Tibial nerve (tissue), 4 donors: Measurements from ENCODE around the gene SMARCD3.

ENCODE experiments used
- EP300 ChIP-seq, 2 donors: sonication (generic); formaldehyde crosslinking; IDR thresholded peaks; one replicate each; pipeline ENCODE4 v1.6.1; 2017; ENCODE audit warnings: antibody characterized with exemption in 2 of 2, mild to moderate bottlenecking in 1 of 2
- POLR2A ChIP-seq, 2 donors: fragments of 450-650 bp; IDR thresholded peaks; one replicate each; pipeline ENCODE4 v1.6.1; 2017; ENCODE audit warnings: antibody characterized with exemption in 2 of 2, mild to moderate bottlenecking in 2 of 2, moderate library complexity in 2 of 2
- TF ChIP-seq, protein P1 (sequence below), 5 experiments: fragments of 200-600 bp in 3 of 5; fragments of 450-650 bp in 2 of 5; sonication (generic) in 3 of 5; IDR thresholded peaks; one replicate each; pipeline ENCODE4 v1.5.1; 2016 to 2019; ENCODE audit warnings: antibody characterized with exemption in 5 of 5, mild to moderate bottlenecking in 3 of 5, moderate library complexity in 2 of 5

DNA sequence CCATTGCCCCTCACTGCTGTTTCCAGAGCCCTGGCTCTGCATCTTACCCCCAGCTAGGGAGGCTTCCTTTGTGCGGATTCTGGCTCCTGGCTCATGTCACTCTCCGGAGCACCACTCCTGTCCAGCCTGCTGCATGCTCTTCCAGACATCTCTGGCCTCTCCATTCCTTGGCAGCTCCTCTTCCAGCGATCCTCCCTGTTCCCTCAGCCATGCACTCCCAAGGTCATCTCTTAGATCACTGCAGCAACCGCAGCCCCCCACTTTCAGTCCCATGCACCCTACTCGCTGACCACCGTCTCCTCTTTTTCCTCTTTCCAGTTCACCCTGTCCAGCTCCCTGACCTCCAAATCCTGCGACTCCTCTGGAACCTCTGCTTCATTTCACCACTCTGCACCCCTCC lies 6.9 kb upstream of the SMARCD3 start:
- TF ChIP-seq, protein P1, sequence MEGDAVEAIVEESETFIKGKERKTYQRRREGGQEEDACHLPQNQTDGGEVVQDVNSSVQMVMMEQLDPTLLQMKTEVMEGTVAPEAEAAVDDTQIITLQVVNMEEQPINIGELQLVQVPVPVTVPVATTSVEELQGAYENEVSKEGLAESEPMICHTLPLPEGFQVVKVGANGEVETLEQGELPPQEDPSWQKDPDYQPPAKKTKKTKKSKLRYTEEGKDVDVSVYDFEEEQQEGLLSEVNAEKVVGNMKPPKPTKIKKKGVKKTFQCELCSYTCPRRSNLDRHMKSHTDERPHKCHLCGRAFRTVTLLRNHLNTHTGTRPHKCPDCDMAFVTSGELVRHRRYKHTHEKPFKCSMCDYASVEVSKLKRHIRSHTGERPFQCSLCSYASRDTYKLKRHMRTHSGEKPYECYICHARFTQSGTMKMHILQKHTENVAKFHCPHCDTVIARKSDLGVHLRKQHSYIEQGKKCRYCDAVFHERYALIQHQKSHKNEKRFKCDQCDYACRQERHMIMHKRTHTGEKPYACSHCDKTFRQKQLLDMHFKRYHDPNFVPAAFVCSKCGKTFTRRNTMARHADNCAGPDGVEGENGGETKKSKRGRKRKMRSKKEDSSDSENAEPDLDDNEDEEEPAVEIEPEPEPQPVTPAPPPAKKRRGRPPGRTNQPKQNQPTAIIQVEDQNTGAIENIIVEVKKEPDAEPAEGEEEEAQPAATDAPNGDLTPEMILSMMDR (IDR thresholded peaks at IDR 0.05), result no peak
- TF ChIP-seq POLR2A (IDR thresholded peaks at IDR 0.05) (no peak), EP300 (IDR thresholded peaks at IDR 0.05) (no peak)
